ENCODE measurements around the gene REEP3.

REEP3 gene

DNA sequence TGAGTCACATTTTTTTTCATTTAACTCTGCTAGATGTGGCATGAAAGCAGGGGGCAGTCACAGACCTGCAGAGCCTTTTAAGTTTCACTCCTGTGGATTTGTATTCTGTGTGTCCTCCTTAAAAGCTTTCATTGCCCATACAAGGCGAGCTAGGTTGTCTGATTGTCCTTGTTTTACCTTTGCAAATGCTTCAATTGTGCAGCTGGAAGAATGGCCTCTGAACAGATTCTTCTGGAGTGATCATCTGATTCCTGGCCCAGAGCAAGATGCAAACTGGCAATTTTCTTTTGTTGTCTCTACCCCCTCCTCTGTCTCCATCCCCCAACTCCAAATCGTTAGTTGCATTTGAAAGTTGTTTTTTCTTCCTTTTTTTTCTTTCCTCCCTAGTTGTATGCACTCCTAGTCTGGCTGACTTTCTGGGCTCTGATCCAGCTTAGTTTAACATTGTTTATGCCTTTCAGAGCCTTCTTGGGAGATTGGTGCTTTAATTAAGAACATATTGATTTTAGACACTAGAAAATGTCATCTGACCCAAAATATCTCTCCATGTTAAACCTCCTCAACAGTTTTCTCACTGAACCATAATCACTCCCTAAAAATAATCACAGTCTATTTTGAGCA lies 150.2 kb downstream of the REEP3 start:
- no peak for DNase-seq
- Mint-ChIP-seq H3K4me3 (no peak overlapping the region), H3K9me3 (no peaks in the 10 kb centered on the region), H3K27ac (no peak overlapping the region), H3K4me1 (no peaks in the 10 kb centered on the region), H3K36me3 (no peaks in the 10 kb centered on the region), H3K27me3 (peaks cover 11% of the 10 kb centered on the region)
- CTCF ChIA-PET, result interaction anchor here (0.6 kb wide), 1 partner anchor 10 kb away, joined by 3 read pairs; no protein-coding TSS in a partner anchor

DNA sequence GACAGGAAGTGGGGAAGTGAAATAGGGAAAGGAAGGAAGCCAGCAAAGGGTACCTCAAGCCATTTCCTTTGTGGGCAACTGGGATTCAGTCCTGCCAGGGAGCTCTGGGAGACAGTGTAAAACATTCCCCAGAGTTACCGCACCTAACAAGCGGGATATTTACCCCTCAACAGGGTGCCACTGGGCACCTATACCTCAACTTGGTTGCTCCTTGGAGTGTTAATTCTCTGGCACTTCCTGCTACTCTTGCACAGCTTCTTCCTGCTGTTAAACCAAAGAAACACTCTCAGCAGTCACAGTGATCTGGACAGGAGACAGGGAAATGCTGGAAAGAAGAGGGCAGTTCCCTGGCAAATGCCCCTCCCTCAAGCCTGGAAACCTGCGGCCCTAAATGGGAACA lies 151.3 kb downstream of the REEP3 start:
- no peak for DNase-seq
- H3K9me3 Mint-ChIP-seq, result no peaks in the 10 kb centered on the region
- peaks cover 11% of the 10 kb centered on the region for H3K27me3 Mint-ChIP-seq
- no peak overlapping the region for H3K4me3 Mint-ChIP-seq
- CTCF ChIA-PET, result interaction anchor here (0.7 kb wide), 1 partner anchor 47 kb away, joined by 4 read pairs; no protein-coding TSS in a partner anchor
- H3K36me3 Mint-ChIP-seq, result no peaks in the 10 kb centered on the region
- H3K4me1 Mint-ChIP-seq, result no peaks in the 10 kb centered on the region
- H3K27ac Mint-ChIP-seq, result no peak overlapping the region

DNA sequence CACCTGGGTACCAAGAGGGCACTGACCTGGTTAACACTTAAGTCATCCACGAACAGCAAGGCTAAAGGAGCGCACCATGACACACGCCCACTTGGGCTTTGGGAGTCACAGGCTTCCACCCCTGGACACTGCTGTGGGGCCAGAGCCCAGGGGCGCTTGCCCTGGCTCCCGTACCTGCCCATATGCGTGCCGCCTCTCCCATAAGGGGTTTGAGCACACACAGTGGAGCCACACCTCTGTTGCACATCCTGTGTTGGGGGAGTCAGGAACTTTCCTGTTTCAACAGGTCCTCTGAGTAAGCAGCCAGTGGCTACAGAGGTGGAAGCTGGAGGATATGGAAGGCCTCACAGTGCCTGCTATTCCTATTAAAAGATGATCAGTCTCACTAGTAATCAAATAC lies 152.0 kb downstream of the REEP3 start:
- Mint-ChIP-seq H3K9me3 (no peaks in the 10 kb centered on the region), H3K27ac (no peak overlapping the region), H3K4me1 (no peaks in the 10 kb centered on the region), H3K4me3 (no peak overlapping the region), H3K27me3 (peaks cover 11% of the 10 kb centered on the region), H3K36me3 (no peaks in the 10 kb centered on the region)
- no peak for DNase-seq
- CTCF ChIA-PET, result no interaction called here

DNA sequence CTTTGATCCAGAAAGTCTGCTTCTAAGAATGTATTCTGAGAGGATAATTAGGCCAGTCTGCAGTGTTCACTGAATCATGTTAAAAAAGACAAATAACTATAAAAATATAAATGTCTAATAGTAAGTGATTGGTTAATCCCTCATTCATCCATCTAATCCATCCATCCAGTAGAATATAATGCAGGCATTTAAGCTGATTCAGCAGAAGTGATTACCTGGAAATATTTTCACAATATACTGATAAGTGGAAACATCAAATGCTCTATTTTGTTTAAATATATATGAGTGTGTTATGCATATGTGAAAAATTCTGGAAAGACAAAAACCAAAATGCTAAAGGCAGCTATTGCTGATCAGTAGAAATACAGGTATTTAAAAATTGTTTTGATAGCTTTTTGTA lies 152.6 kb downstream of the REEP3 start:
- H3K4me1 Mint-ChIP-seq, result no peaks in the 10 kb centered on the region
- H3K36me3 Mint-ChIP-seq, result no peaks in the 10 kb centered on the region
- H3K9me3 Mint-ChIP-seq, result no peaks in the 10 kb centered on the region
- H3K27me3 Mint-ChIP-seq, result peaks cover 11% of the 10 kb centered on the region
- no peak overlapping the region for H3K4me3 Mint-ChIP-seq
- no peak overlapping the region for H3K27ac Mint-ChIP-seq
- CTCF ChIA-PET, result no interaction called here
- DNase-seq, result no peak

Measured in activated naive CD4-positive, alpha-beta T cell treated with anti-CD3 and anti-CD28 coated beads, Interleukin-2, amount 10 ng/mL, durations not matched to agents 7 days and 5 days (primary cell).